Panc1 (cell line): Measurements from ENCODE around the gene MDFIC2. TPM values are rescaled to one million over a fixed set of nuclear protein-coding genes. Genes with fewer than 3 reads are reported as not detected.

Experiments
- ATAC-seq: fragments of 200-7000 bp; cut with Tn5 transposase; 2 replicates; pipeline ENCODE4 v1.9.1; 2020; ENCODE audit warnings: mild to moderate bottlenecking, moderate library complexity
- BruUV-seq: library from RNA; stranded (reverse); fragments of 400-500 nt; replicated peaks from 2 replicates; lab custom pipeline; 2021; lab: Mats Ljungman, UMichigan
- CTCF ChIA-PET: fragments of 300-600 bp; sonication (Branson Sonifier 250); formaldehyde crosslinking; loops from one replicate; lab custom pipeline; 2022; ENCODE audit warnings: antibody characterized with exemption; lab: Charles Lee
- POLR2A ChIA-PET: fragments of 300-600 bp; sonication (Branson Sonifier 250); formaldehyde crosslinking; loops from one replicate; lab custom pipeline; 2022; ENCODE audit warnings: antibody characterized with exemption; lab: Charles Lee
- DNase-seq: peaks from one replicate; pipeline ENCODE4 v3.0.0-alpha.2; 2010; ENCODE audit warnings: low read depth, low spot score
- H3K27ac ChIP-seq: 2 replicates; pipeline ENCODE4 v1.5.1; 2011; ENCODE audit warnings: mild to moderate bottlenecking, low read length, inconsistent platforms
- H3K27me3 ChIP-seq: fragments of 200-500 bp; sonication (Bioruptor generic); 2 replicates; pipeline ENCODE4 v1.6.0; 2014; ENCODE audit warnings: low read length, inconsistent platforms; ENCODE audit not compliant: control insufficient read depth, insufficient read depth
- H3K36me3 ChIP-seq: fragments of 200-500 bp; sonication (Bioruptor generic); 2 replicates; pipeline ENCODE4 v1.5.1; 2014; ENCODE audit warnings: inconsistent platforms, mild to moderate bottlenecking, low read length, moderate library complexity; ENCODE audit not compliant: control insufficient read depth, insufficient read depth
- H3K4me1 ChIP-seq: 2 replicates; pipeline ENCODE4 v1.5.1; 2011; ENCODE audit warnings: inconsistent platforms, mild to moderate bottlenecking, low read length, moderate library complexity; ENCODE audit not compliant: control insufficient read depth, insufficient read depth
- H3K4me3 ChIP-seq, 2 experiments: 2 replicates each; pipeline ENCODE4 v1.5.1; 2011 to 2012; ENCODE audit warnings: low read depth in 2 of 2, low read length in 2 of 2, mild to moderate bottlenecking in 2 of 2, inconsistent platforms in 1 of 2, moderate library complexity in 1 of 2
- H3K9me3 ChIP-seq: fragments of 200-500 bp; sonication (Bioruptor generic); 2 replicates; pipeline ENCODE4 v1.5.1; 2014; ENCODE audit warnings: low read depth, mild to moderate bottlenecking, inconsistent platforms, low read length, moderate library complexity; ENCODE audit not compliant: control insufficient read depth, insufficient read depth
- CTCF ChIP-seq: fragments of 450-650 bp; IDR thresholded peaks from 2 replicates; pipeline ENCODE4 v1.5.1; 2017; ENCODE audit warnings: mild to moderate bottlenecking
- POLR2AphosphoS5 ChIP-seq: IDR thresholded peaks from 2 replicates; pipeline ENCODE4 v1.6.1; 2012; ENCODE audit warnings: mild to moderate bottlenecking, low read depth, low read length, moderate library complexity
- REST ChIP-seq, 2 experiments: IDR thresholded peaks; 2 replicates each; pipeline ENCODE4 v1.6.1; 2011 to 2012; ENCODE audit warnings: low read depth in 2 of 2, control low read depth in 1 of 2, low read length in 1 of 2, mild to moderate bottlenecking in 1 of 2, moderate library complexity in 1 of 2; ENCODE audit not compliant: insufficient read depth in 1 of 2
- SIN3A ChIP-seq: IDR thresholded peaks from 2 replicates; pipeline ENCODE4 v1.6.1; 2012; ENCODE audit warnings: low read depth, mild to moderate bottlenecking, low read length, moderate library complexity, borderline replicate concordance; ENCODE audit not compliant: insufficient read depth
- TCF7L2 ChIP-seq: IDR thresholded peaks from 2 replicates; pipeline ENCODE4 v1.6.1; 2011; ENCODE audit warnings: mild to moderate bottlenecking, low read depth, low read length, inconsistent platforms
- in situ Hi-C: cut with HindIII; loops from 2 replicates; pipeline ENCODE4 v1.10.0; 2016; ENCODE audit warnings: low sequenced_read_pairs, low pct_unique_long_range_greater_than_20kb
- intact Hi-C: fragments of 100-400 bp; cut with micrococcal nuclease; formaldehyde crosslinking; loops from one replicate; pipeline ENCODE4 v1.10.0; 2022; ENCODE audit not compliant: unreplicated experiment
- total RNA-seq: library from RNA; stranded (reverse); gene quantifications from one replicate; pipeline ENCODE4 v1.2.1, GENCODE V29; 2021; ENCODE audit not compliant: unreplicated experiment

Gene MDFIC2
- total RNA-seq, 1 experiment from 2014 or later, result not detected

- CTCF ChIA-PET, result no interaction called here
- H3K27me3 ChIP-seq, result no peaks in the 10 kb centered on the region
- H3K4me1 ChIP-seq, result no peaks in the 10 kb centered on the region
- H3K27ac ChIP-seq, result no peak overlapping the region
- H3K4me3 ChIP-seq, result no peak overlapping the region
- in situ Hi-C loops, result no loop called here
- no peak for DNase-seq
- TF ChIP-seq REST (IDR thresholded peaks at IDR 0.05; ENCODE audit: insufficient read depth in 1 of 2, low read depth in 2 of 2, low read length in 1 of 2) (no peak), TCF7L2 (no peak), CTCF (no peak), SIN3A (no peak), POLR2AphosphoS5 (no peak)
- POLR2A ChIA-PET, result no interaction called here
- intact Hi-C loops, result no loop called here
- no TSS peak for BruUV-seq
- H3K9me3 ChIP-seq, result no peaks in the 10 kb centered on the region
- H3K36me3 ChIP-seq, result no peaks in the 10 kb centered on the region
- ATAC-seq, result no peak
Measured at GRCh38 chr3:70281663-70282062, 30.8 kb downstream of the MDFIC2 start.

- Histone ChIP-seq H3K9me3 (no peaks in the 10 kb centered on the region), H3K4me1 (no peaks in the 10 kb centered on the region), H3K27ac (no peak overlapping the region), H3K36me3 (no peaks in the 10 kb centered on the region), H3K4me3 (no peak overlapping the region), H3K27me3 (no peaks in the 10 kb centered on the region)
- CTCF ChIA-PET, result no interaction called here
- no peak for TF ChIP-seq TCF7L2
- no peak for TF ChIP-seq REST (IDR thresholded peaks at IDR 0.05; ENCODE audit: insufficient read depth in 1 of 2, low read depth in 2 of 2, low read length in 1 of 2)
- no peak for TF ChIP-seq POLR2AphosphoS5
- TF ChIP-seq SIN3A, result no peak
- no peak for TF ChIP-seq CTCF
- in situ Hi-C loops (no loop called here), intact Hi-C loops (no loop called here)
- ATAC-seq, result no peak
- POLR2A ChIA-PET, result no interaction called here
- BruUV-seq, result no TSS peak
- DNase-seq, result no peak
Measured at GRCh38 chr3:70277304-70277703, 35.1 kb downstream of the MDFIC2 start.
